Panc1 (cell line): ENCODE results near the gene GUCY1A1. TPM values are rescaled to one million over a fixed set of nuclear protein-coding genes. Genes with fewer than 3 reads are reported as not detected.

ENCODE experiments used
- ATAC-seq: fragments of 200-7000 bp; cut with Tn5 transposase; 2 replicates; pipeline ENCODE4 v1.9.1; 2020; ENCODE audit warnings: mild to moderate bottlenecking, moderate library complexity
- BruUV-seq: library from RNA; stranded (reverse); fragments of 400-500 nt; replicated peaks from 2 replicates; lab custom pipeline; 2021; lab: Mats Ljungman, UMichigan
- CTCF ChIA-PET: fragments of 300-600 bp; sonication (Branson Sonifier 250); formaldehyde crosslinking; loops from one replicate; lab custom pipeline; 2022; ENCODE audit warnings: antibody characterized with exemption; lab: Charles Lee
- POLR2A ChIA-PET: fragments of 300-600 bp; sonication (Branson Sonifier 250); formaldehyde crosslinking; loops from one replicate; lab custom pipeline; 2022; ENCODE audit warnings: antibody characterized with exemption; lab: Charles Lee
- DNase-seq: peaks from one replicate; pipeline ENCODE4 v3.0.0-alpha.2; 2010; ENCODE audit warnings: low read depth, low spot score
- H3K27ac ChIP-seq: 2 replicates; pipeline ENCODE4 v1.5.1; 2011; ENCODE audit warnings: mild to moderate bottlenecking, low read length, inconsistent platforms
- H3K27me3 ChIP-seq: fragments of 200-500 bp; sonication (Bioruptor generic); 2 replicates; pipeline ENCODE4 v1.6.0; 2014; ENCODE audit warnings: low read length, inconsistent platforms; ENCODE audit not compliant: control insufficient read depth, insufficient read depth
- H3K36me3 ChIP-seq: fragments of 200-500 bp; sonication (Bioruptor generic); 2 replicates; pipeline ENCODE4 v1.5.1; 2014; ENCODE audit warnings: inconsistent platforms, mild to moderate bottlenecking, low read length, moderate library complexity; ENCODE audit not compliant: control insufficient read depth, insufficient read depth
- H3K4me1 ChIP-seq: 2 replicates; pipeline ENCODE4 v1.5.1; 2011; ENCODE audit warnings: inconsistent platforms, mild to moderate bottlenecking, low read length, moderate library complexity; ENCODE audit not compliant: control insufficient read depth, insufficient read depth
- H3K4me3 ChIP-seq, 2 experiments: 2 replicates each; pipeline ENCODE4 v1.5.1; 2011 to 2012; ENCODE audit warnings: low read depth in 2 of 2, low read length in 2 of 2, mild to moderate bottlenecking in 2 of 2, inconsistent platforms in 1 of 2, moderate library complexity in 1 of 2
- H3K9me3 ChIP-seq: fragments of 200-500 bp; sonication (Bioruptor generic); 2 replicates; pipeline ENCODE4 v1.5.1; 2014; ENCODE audit warnings: low read depth, mild to moderate bottlenecking, inconsistent platforms, low read length, moderate library complexity; ENCODE audit not compliant: control insufficient read depth, insufficient read depth
- POLR2AphosphoS5 ChIP-seq: IDR thresholded peaks from 2 replicates; pipeline ENCODE4 v1.6.1; 2012; ENCODE audit warnings: mild to moderate bottlenecking, low read depth, low read length, moderate library complexity
- SIN3A ChIP-seq: IDR thresholded peaks from 2 replicates; pipeline ENCODE4 v1.6.1; 2012; ENCODE audit warnings: low read depth, mild to moderate bottlenecking, low read length, moderate library complexity, borderline replicate concordance; ENCODE audit not compliant: insufficient read depth
- TCF7L2 ChIP-seq: IDR thresholded peaks from 2 replicates; pipeline ENCODE4 v1.6.1; 2011; ENCODE audit warnings: mild to moderate bottlenecking, low read depth, low read length, inconsistent platforms
- in situ Hi-C: cut with HindIII; loops from 2 replicates; pipeline ENCODE4 v1.10.0; 2016; ENCODE audit warnings: low sequenced_read_pairs, low pct_unique_long_range_greater_than_20kb
- intact Hi-C: fragments of 100-400 bp; cut with micrococcal nuclease; formaldehyde crosslinking; loops from one replicate; pipeline ENCODE4 v1.10.0; 2022; ENCODE audit not compliant: unreplicated experiment
- total RNA-seq: library from RNA; stranded (reverse); gene quantifications from one replicate; pipeline ENCODE4 v1.2.1, GENCODE V29; 2021; ENCODE audit not compliant: unreplicated experiment
- TF ChIP-seq, protein P1 (sequence below): fragments of 450-650 bp; IDR thresholded peaks from 2 replicates; pipeline ENCODE4 v1.5.1; 2017; ENCODE audit warnings: mild to moderate bottlenecking
- TF ChIP-seq, protein P2 (sequence below), 2 experiments: IDR thresholded peaks; 2 replicates each; pipeline ENCODE4 v1.6.1; 2011 to 2012; ENCODE audit warnings: low read depth in 2 of 2, control low read depth in 1 of 2, low read length in 1 of 2, mild to moderate bottlenecking in 1 of 2, moderate library complexity in 1 of 2; ENCODE audit not compliant: insufficient read depth in 1 of 2

Gene GUCY1A1
- total RNA-seq, 1 experiment from 2014 or later, result 0.57 TPM

DNA sequence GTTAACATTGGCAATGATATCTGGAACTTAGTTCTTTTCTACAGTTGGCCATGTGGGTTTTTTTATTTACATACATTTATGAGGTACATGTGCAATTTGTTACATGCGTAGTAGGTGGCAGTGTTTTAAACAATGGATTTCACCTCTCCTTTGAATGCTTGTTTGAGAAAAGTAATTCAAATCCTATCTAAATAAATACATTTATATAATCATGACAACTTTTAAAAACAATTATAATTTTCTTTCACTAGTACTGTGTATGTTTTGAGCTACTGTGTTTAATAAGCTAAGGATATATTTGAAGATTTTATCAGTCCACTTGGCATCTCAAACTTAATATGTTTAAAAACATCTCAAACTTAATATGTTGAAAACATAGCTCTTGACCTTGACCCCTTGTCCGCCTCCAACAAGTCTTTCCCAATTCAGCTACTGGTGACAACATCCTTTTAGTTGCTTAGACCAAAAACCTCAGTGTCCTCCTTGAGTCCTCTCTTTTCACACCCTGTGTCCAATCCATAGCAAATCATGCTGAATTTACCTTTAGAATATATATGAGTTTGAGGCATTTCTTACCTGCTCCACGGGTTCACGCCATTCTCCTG, 106.7 kb downstream of the GUCY1A1 start:
- no TSS peak for BruUV-seq
- no peak overlapping the region for H3K4me3 ChIP-seq
- TF ChIP-seq, protein P1, sequence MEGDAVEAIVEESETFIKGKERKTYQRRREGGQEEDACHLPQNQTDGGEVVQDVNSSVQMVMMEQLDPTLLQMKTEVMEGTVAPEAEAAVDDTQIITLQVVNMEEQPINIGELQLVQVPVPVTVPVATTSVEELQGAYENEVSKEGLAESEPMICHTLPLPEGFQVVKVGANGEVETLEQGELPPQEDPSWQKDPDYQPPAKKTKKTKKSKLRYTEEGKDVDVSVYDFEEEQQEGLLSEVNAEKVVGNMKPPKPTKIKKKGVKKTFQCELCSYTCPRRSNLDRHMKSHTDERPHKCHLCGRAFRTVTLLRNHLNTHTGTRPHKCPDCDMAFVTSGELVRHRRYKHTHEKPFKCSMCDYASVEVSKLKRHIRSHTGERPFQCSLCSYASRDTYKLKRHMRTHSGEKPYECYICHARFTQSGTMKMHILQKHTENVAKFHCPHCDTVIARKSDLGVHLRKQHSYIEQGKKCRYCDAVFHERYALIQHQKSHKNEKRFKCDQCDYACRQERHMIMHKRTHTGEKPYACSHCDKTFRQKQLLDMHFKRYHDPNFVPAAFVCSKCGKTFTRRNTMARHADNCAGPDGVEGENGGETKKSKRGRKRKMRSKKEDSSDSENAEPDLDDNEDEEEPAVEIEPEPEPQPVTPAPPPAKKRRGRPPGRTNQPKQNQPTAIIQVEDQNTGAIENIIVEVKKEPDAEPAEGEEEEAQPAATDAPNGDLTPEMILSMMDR, result no peak
- ATAC-seq (no peak), DNase-seq (no peak)
- no peaks in the 10 kb centered on the region for H3K9me3 ChIP-seq
- no peaks in the 10 kb centered on the region for H3K4me1 ChIP-seq
- H3K36me3 ChIP-seq, result no peaks in the 10 kb centered on the region
- in situ Hi-C loops (no loop called here), intact Hi-C loops (no loop called here)
- POLR2A ChIA-PET, result no interaction called here
- H3K27me3 ChIP-seq, result no peaks in the 10 kb centered on the region
- H3K27ac ChIP-seq, result no peak overlapping the region
- CTCF ChIA-PET, result no interaction called here

DNA sequence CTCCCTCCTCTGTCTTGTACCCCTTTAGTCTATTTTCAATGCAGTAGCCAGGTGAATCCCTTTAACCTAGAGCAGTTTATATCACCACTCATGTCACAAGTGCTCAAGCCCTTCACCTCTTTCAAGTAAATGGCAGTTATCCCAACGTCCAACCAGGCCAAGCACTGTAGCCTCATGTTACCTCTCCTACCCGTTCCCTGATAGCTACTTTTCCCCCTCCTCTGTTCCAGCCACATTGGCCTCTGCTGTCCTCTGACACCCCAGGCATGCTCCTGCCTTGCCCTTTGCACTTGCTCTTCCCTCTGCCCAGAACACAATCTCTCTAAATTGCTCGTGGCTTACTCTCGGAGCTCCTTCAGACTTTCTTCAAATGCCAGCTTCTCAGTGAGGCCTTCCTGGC, 107.4 kb downstream of the GUCY1A1 start:
- BruUV-seq, result no TSS peak
- Histone ChIP-seq H3K27ac (no peak overlapping the region), H3K36me3 (no peaks in the 10 kb centered on the region), H3K4me1 (no peaks in the 10 kb centered on the region), H3K27me3 (no peaks in the 10 kb centered on the region), H3K4me3 (no peak overlapping the region), H3K9me3 (no peaks in the 10 kb centered on the region)
- in situ Hi-C loops (no loop called here), intact Hi-C loops (no loop called here)
- TF ChIP-seq TCF7L2, result no peak
- TF ChIP-seq, protein P2, sequence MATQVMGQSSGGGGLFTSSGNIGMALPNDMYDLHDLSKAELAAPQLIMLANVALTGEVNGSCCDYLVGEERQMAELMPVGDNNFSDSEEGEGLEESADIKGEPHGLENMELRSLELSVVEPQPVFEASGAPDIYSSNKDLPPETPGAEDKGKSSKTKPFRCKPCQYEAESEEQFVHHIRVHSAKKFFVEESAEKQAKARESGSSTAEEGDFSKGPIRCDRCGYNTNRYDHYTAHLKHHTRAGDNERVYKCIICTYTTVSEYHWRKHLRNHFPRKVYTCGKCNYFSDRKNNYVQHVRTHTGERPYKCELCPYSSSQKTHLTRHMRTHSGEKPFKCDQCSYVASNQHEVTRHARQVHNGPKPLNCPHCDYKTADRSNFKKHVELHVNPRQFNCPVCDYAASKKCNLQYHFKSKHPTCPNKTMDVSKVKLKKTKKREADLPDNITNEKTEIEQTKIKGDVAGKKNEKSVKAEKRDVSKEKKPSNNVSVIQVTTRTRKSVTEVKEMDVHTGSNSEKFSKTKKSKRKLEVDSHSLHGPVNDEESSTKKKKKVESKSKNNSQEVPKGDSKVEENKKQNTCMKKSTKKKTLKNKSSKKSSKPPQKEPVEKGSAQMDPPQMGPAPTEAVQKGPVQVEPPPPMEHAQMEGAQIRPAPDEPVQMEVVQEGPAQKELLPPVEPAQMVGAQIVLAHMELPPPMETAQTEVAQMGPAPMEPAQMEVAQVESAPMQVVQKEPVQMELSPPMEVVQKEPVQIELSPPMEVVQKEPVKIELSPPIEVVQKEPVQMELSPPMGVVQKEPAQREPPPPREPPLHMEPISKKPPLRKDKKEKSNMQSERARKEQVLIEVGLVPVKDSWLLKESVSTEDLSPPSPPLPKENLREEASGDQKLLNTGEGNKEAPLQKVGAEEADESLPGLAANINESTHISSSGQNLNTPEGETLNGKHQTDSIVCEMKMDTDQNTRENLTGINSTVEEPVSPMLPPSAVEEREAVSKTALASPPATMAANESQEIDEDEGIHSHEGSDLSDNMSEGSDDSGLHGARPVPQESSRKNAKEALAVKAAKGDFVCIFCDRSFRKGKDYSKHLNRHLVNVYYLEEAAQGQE (IDR thresholded peaks at IDR 0.05; ENCODE audit: insufficient read depth in 1 of 2, low read depth in 2 of 2, low read length in 1 of 2), result no peak
- no peak for TF ChIP-seq SIN3A
- TF ChIP-seq POLR2AphosphoS5, result no peak
- TF ChIP-seq, protein P1, result no peak
- no peak for ATAC-seq
- ChIA-PET POLR2A (no interaction called here), CTCF (no interaction called here)
- DNase-seq, result no peak
